Activated CD8-positive, alpha-beta memory T cell treated with anti-CD3 and anti-CD28 coated beads, Interleukin-2, amount 50 U/mL, for 24 hours (primary cell): ENCODE measurements around the gene CFAP74.

Experiments used
- DNase-seq: peaks from one replicate; pipeline ENCODE4 v3.0.0-alpha.2; 2020; ENCODE audit errors: extremely low read depth

CFAP74 gene

GRCh38 chr1:1879942-1880341 is 123.6 kb downstream of the CFAP74 start:
- DNase-seq: no peak

GRCh38 chr1:1877865-1878436 is 125.6 kb downstream of the CFAP74 start:
- no peak for DNase-seq

- DNase-seq: no peak
Observed at GRCh38 chr1:1876335-1876930, 127.2 kb downstream of the CFAP74 start.

- DNase-seq: no peak
Observed at GRCh38 chr1:1875932-1876331, 127.7 kb downstream of the CFAP74 start.

- no peak for DNase-seq
Observed at GRCh38 chr1:1874901-1875300, 128.7 kb downstream of the CFAP74 start.

- no peak for DNase-seq
Observed at GRCh38 chr1:1873186-1873585, 130.4 kb downstream of the CFAP74 start.

- no peak for DNase-seq
Observed at GRCh38 chr1:1872329-1872994, 131.1 kb downstream of the CFAP74 start.
